Epithelial cell of prostate (primary cell): ENCODE measurements around the gene EMILIN2.
A peak's percentile ranks its signal among the peaks of the same experiment; 100 is the strongest.

ENCODE experiments used
- DNase-seq: peaks from one replicate; pipeline ENCODE4 v3.0.0-alpha.2; 2011; ENCODE audit warnings: low read depth, low spot score
- H3K27ac ChIP-seq: fragments of 450-650 bp; 2 replicates; pipeline ENCODE4 v1.5.1; 2017; ENCODE audit warnings: mild to moderate bottlenecking

Gene EMILIN2

GRCh38 chr18:2871111-2871720 lies 24.4 kb downstream of the EMILIN2 start:
- no peak overlapping the region for H3K27ac ChIP-seq
- DNase-seq = no peak

DNA sequence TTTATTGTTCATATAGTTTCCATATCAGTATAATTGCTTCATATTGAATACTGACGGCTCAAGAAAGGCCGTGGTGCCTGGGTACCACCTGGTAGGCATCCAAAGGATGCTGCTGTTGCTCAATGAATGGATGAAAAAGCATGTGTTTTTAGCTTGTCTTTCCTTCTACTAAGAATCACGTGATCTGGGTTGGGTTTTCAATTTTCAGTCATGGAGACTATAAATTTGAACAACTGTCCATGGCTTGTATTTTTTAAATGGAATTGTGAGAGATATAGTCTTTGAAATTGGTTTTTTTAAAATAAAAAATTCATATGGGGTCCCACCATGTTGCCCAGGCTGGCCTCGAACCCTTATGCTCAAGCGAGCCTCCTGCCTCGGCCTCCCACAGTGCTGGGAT lies 25.3 kb downstream of the EMILIN2 start:
- no peak for DNase-seq
- no peak overlapping the region for H3K27ac ChIP-seq

DNA sequence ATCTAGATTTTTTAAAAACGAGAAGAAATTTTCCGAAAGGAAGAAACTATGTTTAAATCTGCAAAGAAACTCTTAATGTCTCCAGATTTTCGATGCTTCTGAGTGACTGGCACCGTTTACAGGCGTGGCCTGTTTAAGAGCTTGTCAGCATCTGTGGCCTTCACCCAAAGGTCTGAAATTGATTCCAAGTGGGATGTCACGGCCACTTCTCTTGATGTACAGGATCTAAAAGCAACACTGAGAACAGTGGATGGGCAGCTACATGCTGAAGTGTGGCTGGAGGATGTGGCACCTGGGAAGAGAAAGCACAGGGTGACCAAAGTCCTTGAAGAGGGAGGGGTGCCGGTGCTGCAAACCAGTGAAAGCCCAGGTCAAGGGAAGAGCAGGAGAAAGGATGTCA lies 28.0 kb downstream of the EMILIN2 start:
- H3K27ac ChIP-seq = peak overlapping the region; percentile 47

GRCh38 chr18:2878656-2879330 lies 32.0 kb downstream of the EMILIN2 start:
- H3K27ac ChIP-seq = no peak overlapping the region
- no peak for DNase-seq

More for the DNA sequence above, 28.0 kb downstream of the EMILIN2 start:
- DNase-seq = no peak

DNA sequence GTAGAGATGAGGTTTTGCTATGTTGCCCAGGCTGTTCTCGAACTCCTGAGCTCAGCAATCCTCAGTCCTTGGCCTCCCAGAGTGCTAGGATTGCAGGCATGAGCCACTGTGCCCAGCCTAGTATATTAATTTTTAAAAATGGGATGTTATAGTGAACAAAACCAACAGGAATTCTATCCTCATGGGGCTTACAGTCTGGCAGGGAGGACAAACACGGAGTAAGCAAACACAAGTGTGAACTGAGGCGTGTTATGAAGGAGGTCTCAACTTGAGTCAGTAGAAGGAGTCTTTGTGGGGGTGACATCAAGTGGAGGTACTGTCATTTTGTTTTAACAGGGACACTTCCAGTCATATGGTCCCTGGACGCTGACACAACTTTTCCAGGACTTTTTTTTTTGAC lies 33.1 kb downstream of the EMILIN2 start:
- no peak overlapping the region for H3K27ac ChIP-seq
- DNase-seq = no peak

GRCh38 chr18:2880473-2880872 lies 33.7 kb downstream of the EMILIN2 start:
- H3K27ac ChIP-seq = no peak overlapping the region
- DNase-seq = no peak

GRCh38 chr18:2881088-2881839 lies 34.5 kb downstream of the EMILIN2 start:
- no peak overlapping the region for H3K27ac ChIP-seq
- DNase-seq = no peak

- DNase-seq = no peak
- no peak overlapping the region for H3K27ac ChIP-seq
Measured at GRCh38 chr18:2881840-2882195, 35.0 kb downstream of the EMILIN2 start.

GRCh38 chr18:2882201-2882600 lies 35.4 kb downstream of the EMILIN2 start:
- no peak for DNase-seq
- H3K27ac ChIP-seq = no peak overlapping the region

- H3K27ac ChIP-seq = no peak overlapping the region
- DNase-seq = no peak
Measured at GRCh38 chr18:2883076-2883735, 36.4 kb downstream of the EMILIN2 start.

- no peak overlapping the region for H3K27ac ChIP-seq
- DNase-seq = no peak
Measured at GRCh38 chr18:2884706-2885285, 38.0 kb downstream of the EMILIN2 start.

DNA sequence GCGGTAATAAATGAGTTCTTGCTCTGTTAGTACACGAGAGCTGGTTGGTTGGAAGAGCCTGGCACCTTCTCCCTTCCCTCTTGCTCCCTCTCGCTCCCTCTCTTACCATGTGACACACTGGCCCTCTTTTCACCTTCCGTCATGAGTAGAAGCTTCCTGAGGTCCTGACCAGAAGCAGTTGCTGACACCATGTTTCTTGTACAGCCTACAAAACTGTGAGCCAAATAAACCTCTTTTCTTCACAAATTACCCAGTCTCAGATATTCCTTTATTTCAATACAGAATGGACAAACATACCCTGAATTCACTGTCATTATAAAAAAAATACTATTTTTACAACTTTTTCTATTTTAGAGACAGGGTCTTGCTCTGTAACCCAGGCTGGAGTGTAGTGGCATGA lies 40.7 kb downstream of the EMILIN2 start:
- no peak overlapping the region for H3K27ac ChIP-seq
- no peak for DNase-seq

GRCh38 chr18:2889761-2890192 lies 43.0 kb downstream of the EMILIN2 start:
- no peak for DNase-seq
- no peak overlapping the region for H3K27ac ChIP-seq

DNA sequence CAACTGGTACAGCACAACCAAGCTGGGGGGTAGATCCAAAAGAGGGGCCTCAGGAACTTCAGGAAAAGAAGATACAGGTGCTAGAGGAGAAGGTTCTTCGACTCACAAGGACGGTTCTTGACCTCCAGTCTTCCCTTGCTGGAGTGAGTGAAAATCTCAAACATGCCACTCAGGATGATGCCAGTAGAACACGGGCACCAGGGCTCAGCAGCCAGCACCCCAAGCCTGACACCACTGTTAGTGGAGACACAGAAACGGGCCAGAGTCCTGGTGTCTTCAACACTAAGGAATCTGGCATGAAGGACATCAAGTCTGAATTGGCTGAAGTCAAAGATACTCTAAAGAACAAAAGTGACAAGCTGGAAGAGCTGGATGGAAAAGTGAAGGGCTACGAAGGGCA lies 43.8 kb downstream of the EMILIN2 start:
- no peak for DNase-seq
- no peak overlapping the region for H3K27ac ChIP-seq

DNA sequence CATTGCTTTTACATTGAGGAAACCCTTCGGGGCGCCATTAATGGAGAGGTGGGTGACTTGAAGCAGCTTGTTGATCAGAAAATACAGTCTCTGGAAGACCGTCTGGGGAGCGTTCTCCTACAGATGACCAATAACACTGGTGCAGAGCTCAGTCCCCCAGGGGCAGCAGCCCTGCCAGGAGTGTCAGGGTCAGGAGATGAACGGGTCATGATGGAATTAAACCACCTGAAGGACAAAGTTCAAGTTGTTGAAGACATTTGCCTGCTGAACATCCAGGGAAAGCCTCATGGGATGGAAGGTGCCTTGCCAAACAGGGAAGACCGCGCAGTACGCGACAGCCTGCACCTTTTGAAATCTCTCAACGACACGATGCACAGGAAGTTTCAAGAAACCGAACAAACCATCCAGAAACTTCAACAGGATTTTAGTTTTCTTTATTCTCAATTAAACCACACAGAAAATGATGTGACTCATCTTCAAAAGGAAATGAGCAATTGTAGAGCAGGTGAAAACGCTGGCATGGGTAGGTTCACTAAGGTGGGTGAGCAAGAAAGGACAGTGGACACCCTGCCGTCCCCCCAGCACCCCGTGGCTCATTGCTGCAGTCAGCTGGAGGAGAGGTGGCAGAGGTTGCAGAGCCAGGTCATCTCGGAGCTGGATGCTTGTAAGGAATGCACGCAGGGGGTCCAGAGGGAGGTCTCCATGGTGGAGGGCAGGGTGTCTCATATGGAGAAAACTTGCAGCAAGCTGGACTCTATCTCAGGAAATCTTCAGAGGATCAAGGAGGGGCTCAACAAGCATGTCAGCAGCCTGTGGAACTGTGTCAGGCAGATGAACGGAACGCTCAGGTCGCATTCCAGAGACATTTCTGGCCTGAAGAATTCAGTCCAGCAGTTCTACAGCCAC lies 45.0 kb downstream of the EMILIN2 start:
- H3K27ac ChIP-seq = no peak overlapping the region
- DNase-seq = no peak

DNA sequence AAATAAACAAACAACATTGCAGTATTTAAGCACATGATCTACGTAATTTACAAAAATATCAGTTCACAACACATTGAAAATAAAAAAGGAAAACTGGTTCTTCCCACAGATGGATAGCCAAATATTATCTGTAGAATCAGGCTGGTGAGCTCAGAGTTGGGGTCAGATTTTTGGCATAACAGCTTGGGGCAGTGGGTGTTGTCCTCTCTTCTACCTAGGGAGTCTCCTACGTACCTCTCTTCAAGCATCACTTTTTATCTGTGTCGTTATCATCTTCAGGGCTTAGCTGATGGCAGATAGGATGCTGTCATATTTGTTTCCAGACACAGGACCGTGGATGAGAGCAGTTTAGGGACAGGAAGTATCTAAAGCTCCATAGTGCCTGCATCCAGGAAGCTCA lies 46.2 kb downstream of the EMILIN2 start:
- DNase-seq = no peak
- H3K27ac ChIP-seq = no peak overlapping the region

- DNase-seq = no peak
- no peak overlapping the region for H3K27ac ChIP-seq
Measured at GRCh38 chr18:2893676-2894075, 46.9 kb downstream of the EMILIN2 start.

DNA sequence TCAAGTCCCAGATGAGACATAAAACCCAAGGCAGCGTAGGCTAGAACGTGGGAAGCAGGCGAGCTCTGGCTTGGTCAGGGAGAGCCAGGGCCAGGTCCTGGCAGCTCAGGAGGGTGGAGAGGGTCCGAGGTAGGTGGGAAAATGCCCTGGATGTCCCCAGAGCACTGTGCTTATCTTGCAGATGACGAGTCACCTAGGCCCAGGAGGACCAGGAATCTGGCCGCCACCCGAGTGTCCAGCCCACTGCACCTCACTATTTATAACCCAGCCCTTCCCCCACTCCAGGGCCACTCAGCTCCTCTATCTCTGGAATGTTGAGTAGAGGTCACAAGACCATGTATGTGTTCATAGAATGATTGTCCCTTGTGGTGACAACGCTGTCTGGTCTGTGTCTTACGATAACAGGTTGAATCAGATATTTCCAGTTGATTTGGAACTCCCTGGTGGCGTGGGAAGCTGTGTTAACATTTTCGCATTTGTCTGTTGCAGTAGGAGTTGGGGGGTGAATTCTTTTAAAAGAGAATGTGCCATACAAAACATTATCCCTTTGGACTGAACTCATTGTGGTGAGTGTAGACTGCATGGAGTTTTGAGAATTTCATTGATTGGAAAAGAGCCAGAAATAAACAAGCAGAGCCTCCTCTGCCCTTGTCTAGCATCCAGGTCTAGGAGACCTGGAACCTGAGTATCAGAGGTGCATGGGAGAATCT lies 47.5 kb downstream of the EMILIN2 start:
- no peak for DNase-seq
- H3K27ac ChIP-seq = no peak overlapping the region

DNA sequence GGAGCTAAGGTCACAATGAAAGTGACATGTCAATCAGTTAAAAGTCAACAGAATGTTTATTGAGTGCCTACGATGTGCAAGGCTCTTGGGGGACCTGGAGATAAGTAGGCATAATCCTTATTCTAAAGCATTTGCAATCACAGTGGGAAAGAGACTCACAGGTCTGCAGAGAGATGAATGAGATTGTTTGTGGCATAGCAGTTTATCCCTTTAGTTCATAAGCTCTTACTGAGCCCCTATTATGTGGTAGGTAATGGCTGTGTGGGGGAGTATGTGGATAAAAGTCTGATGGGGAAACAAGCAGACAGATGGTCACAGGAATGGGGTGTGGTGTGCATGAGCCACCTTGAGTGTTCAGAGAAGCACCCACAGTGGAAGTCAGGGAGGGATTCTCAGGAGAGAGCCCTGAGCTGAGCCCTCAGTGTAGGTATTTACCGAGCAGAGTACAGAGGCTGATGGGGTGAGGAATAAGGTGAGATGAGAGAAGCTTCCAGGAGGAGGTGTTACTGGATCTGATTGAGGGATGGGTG lies 48.1 kb downstream of the EMILIN2 start:
- DNase-seq = no peak
- H3K27ac ChIP-seq = no peak overlapping the region
